Ovary (tissue), 3 donors: ENCODE results near the gene ADAMTS4.

Experiments used
- EP300 ChIP-seq: sonication (generic); formaldehyde crosslinking; IDR thresholded peaks from one replicate; pipeline ENCODE4 v1.6.1; 2017; ENCODE audit warnings: antibody characterized with exemption
- TF ChIP-seq, protein P1 (sequence below), 3 donors: fragments of 450-650 bp in 2 of 3; fragments of 200-600 bp in 1 of 3; IDR thresholded peaks; one replicate each; pipeline versions ENCODE4 v1.5.1 to v1.8.0; 2016 to 2022; ENCODE audit warnings: antibody characterized with exemption in 3 of 3, mild to moderate bottlenecking in 1 of 3
- donor health status: DM: no; HTN: no; CAD: no.

DNA sequence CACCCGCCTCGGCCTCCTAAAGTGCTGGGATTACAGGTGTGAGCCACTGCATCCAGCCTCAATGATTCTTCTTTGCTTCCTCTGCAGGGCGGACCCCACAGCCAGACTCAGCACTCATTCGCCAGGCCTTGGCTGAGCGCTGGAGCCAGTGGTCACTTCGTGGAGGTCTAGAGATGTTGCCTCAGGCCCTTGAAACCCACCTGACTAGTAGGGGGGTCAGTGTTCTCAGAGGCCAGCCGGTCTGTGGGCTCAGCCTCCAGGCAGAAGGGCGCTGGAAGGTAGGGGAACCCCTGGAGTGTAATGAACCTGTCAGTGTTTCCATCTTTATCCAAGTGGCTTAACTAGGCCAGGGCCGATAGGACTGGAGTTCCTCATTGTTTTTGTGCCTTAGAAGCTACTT is 29.9 kb downstream of the ADAMTS4 start:
- TF ChIP-seq, protein P1, sequence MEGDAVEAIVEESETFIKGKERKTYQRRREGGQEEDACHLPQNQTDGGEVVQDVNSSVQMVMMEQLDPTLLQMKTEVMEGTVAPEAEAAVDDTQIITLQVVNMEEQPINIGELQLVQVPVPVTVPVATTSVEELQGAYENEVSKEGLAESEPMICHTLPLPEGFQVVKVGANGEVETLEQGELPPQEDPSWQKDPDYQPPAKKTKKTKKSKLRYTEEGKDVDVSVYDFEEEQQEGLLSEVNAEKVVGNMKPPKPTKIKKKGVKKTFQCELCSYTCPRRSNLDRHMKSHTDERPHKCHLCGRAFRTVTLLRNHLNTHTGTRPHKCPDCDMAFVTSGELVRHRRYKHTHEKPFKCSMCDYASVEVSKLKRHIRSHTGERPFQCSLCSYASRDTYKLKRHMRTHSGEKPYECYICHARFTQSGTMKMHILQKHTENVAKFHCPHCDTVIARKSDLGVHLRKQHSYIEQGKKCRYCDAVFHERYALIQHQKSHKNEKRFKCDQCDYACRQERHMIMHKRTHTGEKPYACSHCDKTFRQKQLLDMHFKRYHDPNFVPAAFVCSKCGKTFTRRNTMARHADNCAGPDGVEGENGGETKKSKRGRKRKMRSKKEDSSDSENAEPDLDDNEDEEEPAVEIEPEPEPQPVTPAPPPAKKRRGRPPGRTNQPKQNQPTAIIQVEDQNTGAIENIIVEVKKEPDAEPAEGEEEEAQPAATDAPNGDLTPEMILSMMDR (IDR thresholded peaks at IDR 0.05), result no peak
- no peak for TF ChIP-seq EP300
